Measurements from ENCODE around the gene NEGR1.

DNA sequence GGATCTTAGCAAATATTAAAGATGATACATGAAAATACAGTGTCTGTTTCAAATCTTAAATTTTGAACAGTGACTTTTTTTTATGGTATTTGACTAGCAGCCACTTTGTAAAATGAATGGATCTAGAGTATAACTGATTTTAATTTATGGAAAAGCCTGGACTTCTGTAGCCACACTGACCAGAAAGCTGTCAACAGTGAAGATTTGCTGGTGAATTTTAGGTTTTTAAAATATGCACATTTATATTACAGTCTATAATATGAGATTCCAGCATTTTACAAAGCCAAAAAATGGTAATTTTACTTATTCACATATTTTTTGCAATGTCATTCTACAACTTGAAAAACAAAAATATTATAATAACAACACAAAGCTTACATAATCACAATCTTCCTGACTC lies 131.8 kb downstream of the NEGR1 start:
- TF ChIP-seq POLR2AphosphoS5 (IDR thresholded peaks at IDR 0.05; ENCODE audit: insufficient read depth, low read depth, low read length) = no peak
- TF ChIP-seq, protein P1, sequence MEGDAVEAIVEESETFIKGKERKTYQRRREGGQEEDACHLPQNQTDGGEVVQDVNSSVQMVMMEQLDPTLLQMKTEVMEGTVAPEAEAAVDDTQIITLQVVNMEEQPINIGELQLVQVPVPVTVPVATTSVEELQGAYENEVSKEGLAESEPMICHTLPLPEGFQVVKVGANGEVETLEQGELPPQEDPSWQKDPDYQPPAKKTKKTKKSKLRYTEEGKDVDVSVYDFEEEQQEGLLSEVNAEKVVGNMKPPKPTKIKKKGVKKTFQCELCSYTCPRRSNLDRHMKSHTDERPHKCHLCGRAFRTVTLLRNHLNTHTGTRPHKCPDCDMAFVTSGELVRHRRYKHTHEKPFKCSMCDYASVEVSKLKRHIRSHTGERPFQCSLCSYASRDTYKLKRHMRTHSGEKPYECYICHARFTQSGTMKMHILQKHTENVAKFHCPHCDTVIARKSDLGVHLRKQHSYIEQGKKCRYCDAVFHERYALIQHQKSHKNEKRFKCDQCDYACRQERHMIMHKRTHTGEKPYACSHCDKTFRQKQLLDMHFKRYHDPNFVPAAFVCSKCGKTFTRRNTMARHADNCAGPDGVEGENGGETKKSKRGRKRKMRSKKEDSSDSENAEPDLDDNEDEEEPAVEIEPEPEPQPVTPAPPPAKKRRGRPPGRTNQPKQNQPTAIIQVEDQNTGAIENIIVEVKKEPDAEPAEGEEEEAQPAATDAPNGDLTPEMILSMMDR (IDR thresholded peaks at IDR 0.05; ENCODE audit: extremely low read depth in 1 of 2, insufficient read depth in 1 of 2, low read depth in 1 of 2, low read length in 2 of 2) = no peak
